Bronchial epithelial cell (primary cell): ENCODE data around the gene CLDN6. TPM values are rescaled to one million over a fixed set of nuclear protein-coding genes. Genes with fewer than 3 reads are reported as not detected.

Source experiments
- DNase-seq: peaks from one replicate; pipeline ENCODE4 v3.0.0-alpha.2; 2010; ENCODE audit warnings: low read depth
- FAIRE-seq: peaks from 2 replicates; lab custom pipeline; 2011; peaks lifted over from hg19 to GRCh38; lab: Jason Lieb, UNC
- H3K27me3 ChIP-seq: 2 replicates; pipeline ENCODE4 v1.5.1; 2011; ENCODE audit warnings: low read length; ENCODE audit not compliant: control insufficient read depth, insufficient read depth
- H3K36me3 ChIP-seq: 2 replicates; pipeline ENCODE4 v1.5.1; 2011; ENCODE audit warnings: low read length; ENCODE audit not compliant: control insufficient read depth, insufficient read depth
- H3K4me3 ChIP-seq: 2 replicates; pipeline ENCODE4 v1.5.1; 2011; ENCODE audit warnings: mild to moderate bottlenecking, low read depth, low read length, control low read depth
- CTCF ChIP-seq: IDR thresholded peaks from 2 replicates; pipeline ENCODE4 v1.5.1; 2011; ENCODE audit warnings: mild to moderate bottlenecking, moderate library complexity, low read length, control low read depth, inconsistent platforms; ENCODE audit not compliant: insufficient read depth, severe bottlenecking
- total RNA-seq: library from RNA; depleted of rRNA; stranded (reverse); fragments of >200 nt; gene quantifications from 2 replicates; pipeline ENCODE4 v1.2.1, GENCODE V29; 2014

The CLDN6 gene
- total RNA-seq, 1 donor from 2014 or later = not detected

GRCh38 chr16:2968738-2969544, 49.0 kb downstream of the CLDN6 start, which contains the start of gene PAQR4:
Gene PAQR4 (plus strand): TSS chr16:2969348. CDS start chr16:2969675, 327 bp downstream.
- FAIRE-seq (no peak), DNase-seq (peak; percentile 79)
- Histone ChIP-seq H3K27me3 (no peaks in the 10 kb centered on the region), H3K4me3 (peak within 1 kb of the TSS; percentile 69), H3K36me3 (peaks cover 1% of the 10 kb centered on the region)
- no peak for TF ChIP-seq CTCF

GRCh38 chr16:2968368-2968737, 49.6 kb downstream of the CLDN6 start:
- DNase-seq (no peak), FAIRE-seq (no peak)
- H3K36me3 ChIP-seq = peaks cover 1% of the 10 kb centered on the region
- H3K4me3 ChIP-seq = no peak overlapping the region
- H3K27me3 ChIP-seq = no peaks in the 10 kb centered on the region
- no peak for TF ChIP-seq CTCF

- TF ChIP-seq CTCF = no peak
Observed at GRCh38 chr16:2967721-2968161, 50.2 kb downstream of the CLDN6 start.

GRCh38 chr16:2967211-2967631, 50.8 kb downstream of the CLDN6 start:
- Histone ChIP-seq H3K27me3 (no peaks in the 10 kb centered on the region), H3K4me3 (no peak overlapping the region), H3K36me3 (no peaks in the 10 kb centered on the region)
- no peak for FAIRE-seq
- no peak for DNase-seq
- TF ChIP-seq CTCF = no peak

More at GRCh38 chr16:2967721-2968161, 50.2 kb downstream of the CLDN6 start:
- no peak for DNase-seq
- FAIRE-seq = no peak
- H3K4me3 ChIP-seq = no peak overlapping the region
- no peaks in the 10 kb centered on the region for H3K27me3 ChIP-seq
- peaks cover 1% of the 10 kb centered on the region for H3K36me3 ChIP-seq

GRCh38 chr16:2966808-2967191, 51.2 kb downstream of the CLDN6 start:
- no peak overlapping the region for H3K4me3 ChIP-seq
- no peaks in the 10 kb centered on the region for H3K27me3 ChIP-seq
- no peak for DNase-seq
- no peak for TF ChIP-seq CTCF
- no peaks in the 10 kb centered on the region for H3K36me3 ChIP-seq
- FAIRE-seq = no peak
